Activated T-helper 17 cell treated with anti-CD3 and anti-CD28 coated beads, Interleukin-2, amount 50 U/mL, for 72 hours (primary cell): ENCODE results near the gene AKR1A1. TPM values are rescaled to one million over a fixed set of nuclear protein-coding genes. Genes with fewer than 3 reads are reported as not detected.
"Not testable (repeated sequence)": the region's sequence is repeated elsewhere in the genome, so short reads cannot be mapped to it uniquely, and the experiment has no call there.

ENCODE experiments used
- ATAC-seq: fragments of 150-1000 bp; cut with Tn5 transposase; replicated peaks from 2 replicates; pipeline ENCODE4 v1.10.0; 2021; ENCODE audit warnings: mild to moderate bottlenecking, moderate library complexity
- H3K27ac Mint-ChIP-seq: one replicate; pipeline ENCODE4 v1.8.0; 2022; ENCODE audit warnings: mixed read lengths
- H3K27me3 Mint-ChIP-seq: one replicate; pipeline ENCODE4 v1.8.0; 2022; ENCODE audit warnings: mixed read lengths
- H3K36me3 Mint-ChIP-seq: one replicate; pipeline ENCODE4 v1.8.0; 2022; ENCODE audit warnings: low read depth, mild to moderate bottlenecking, mixed read lengths
- H3K4me1 Mint-ChIP-seq: one replicate; pipeline ENCODE4 v1.8.0; 2022; ENCODE audit warnings: mixed read lengths
- H3K4me3 Mint-ChIP-seq: one replicate; pipeline ENCODE4 v1.8.0; 2022; ENCODE audit warnings: mild to moderate bottlenecking, mixed read lengths
- H3K9me3 Mint-ChIP-seq: one replicate; pipeline ENCODE4 v1.8.0; 2022; ENCODE audit warnings: mixed read lengths
- total RNA-seq, 2 donors: library from RNA; stranded (reverse); gene quantifications; one replicate each; pipeline ENCODE4 v1.2.3, GENCODE V29; 2022

AKR1A1 gene
- total RNA-seq, result 100 to 1,000 TPM; 121 to 151 TPM

DNA sequence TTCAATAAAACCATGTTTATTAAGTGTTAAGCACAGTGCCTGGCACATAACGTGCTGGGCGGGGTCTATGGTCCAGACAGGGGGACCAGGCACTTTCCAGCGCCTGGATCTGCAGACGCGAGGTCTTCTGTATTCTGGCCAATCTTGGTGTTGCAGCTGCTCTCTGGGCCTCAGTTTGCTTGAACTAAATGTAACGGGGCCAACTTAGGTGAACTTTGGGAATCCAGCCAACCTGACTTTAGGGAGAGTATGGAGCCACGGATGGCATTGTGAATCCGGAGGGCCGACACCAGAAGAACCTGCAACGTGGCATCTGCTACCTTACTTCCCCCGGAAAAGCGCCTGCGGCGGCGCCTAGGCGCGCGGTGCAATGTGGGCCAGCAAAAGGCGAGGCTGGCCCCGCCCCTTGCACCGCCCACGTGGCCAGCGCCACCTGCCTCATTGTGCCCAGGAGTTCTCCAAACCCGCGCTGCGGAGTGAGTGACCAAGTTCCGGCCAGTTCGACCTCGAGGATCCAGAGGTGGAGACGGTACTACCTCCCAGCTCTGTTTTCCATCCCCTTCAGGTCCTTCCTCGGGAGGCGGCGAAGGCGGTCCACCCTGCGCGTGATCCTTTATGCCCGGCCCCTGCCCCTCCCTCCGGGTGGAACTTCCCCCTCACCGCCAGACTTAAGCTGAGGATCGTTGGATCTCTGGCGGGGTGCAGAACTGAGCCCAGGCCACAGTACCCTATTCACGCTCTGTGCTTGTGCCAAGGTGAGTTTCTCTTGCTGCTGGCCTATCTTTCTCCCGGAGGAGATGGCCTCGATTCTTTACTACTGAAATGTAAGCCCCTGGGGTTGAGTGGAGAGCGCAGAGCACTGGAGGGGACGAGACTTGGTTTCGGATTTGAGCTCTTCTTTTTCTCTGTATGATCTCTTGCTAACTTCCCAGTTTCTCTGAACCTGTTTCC lies at the start of gene AKR1A1:
TSS of gene AKR1A1 (plus strand) at position 426 of the 951 bp plus-strand sequence. CDS start 10,969 bp downstream, outside the sequence.
- Mint-ChIP-seq H3K4me3 (peak within 1 kb of the TSS; percentile 99), H3K36me3 (peaks cover 35% of the 10 kb centered on the region), H3K4me1 (peaks cover 14% of the 10 kb centered on the region), H3K9me3 (no peaks in the 10 kb centered on the region), H3K27me3 (no peaks in the 10 kb centered on the region), H3K27ac (peak within 1 kb of the TSS; percentile 96)
- peak; percentile 97 for ATAC-seq

DNA sequence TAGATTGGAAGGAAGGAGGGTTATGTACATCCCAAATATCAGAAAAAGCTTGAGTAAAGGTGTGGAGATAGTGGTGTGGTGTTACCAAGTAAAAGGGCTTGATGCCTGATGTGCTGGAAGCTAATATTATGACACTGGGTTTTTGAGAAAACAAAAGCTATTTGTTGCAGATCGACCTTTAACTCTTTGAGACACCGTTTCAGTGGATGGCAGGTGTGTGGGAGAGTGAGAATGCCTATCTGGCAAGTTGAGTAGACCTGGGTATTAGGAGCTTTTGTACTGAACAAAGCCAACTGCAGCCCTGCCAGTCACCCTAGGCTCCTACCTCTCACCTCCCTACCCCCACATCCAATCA lies 49.1 kb upstream of the AKR1A1 start:
- ATAC-seq, result no peak
- Mint-ChIP-seq H3K4me1 (peaks cover 13% of the 10 kb centered on the region), H3K4me3 (peak overlapping the region; percentile 90), H3K9me3 (no peaks in the 10 kb centered on the region), H3K36me3 (no peaks in the 10 kb centered on the region), H3K27ac (peak overlapping the region; percentile 84), H3K27me3 (no peaks in the 10 kb centered on the region)

DNA sequence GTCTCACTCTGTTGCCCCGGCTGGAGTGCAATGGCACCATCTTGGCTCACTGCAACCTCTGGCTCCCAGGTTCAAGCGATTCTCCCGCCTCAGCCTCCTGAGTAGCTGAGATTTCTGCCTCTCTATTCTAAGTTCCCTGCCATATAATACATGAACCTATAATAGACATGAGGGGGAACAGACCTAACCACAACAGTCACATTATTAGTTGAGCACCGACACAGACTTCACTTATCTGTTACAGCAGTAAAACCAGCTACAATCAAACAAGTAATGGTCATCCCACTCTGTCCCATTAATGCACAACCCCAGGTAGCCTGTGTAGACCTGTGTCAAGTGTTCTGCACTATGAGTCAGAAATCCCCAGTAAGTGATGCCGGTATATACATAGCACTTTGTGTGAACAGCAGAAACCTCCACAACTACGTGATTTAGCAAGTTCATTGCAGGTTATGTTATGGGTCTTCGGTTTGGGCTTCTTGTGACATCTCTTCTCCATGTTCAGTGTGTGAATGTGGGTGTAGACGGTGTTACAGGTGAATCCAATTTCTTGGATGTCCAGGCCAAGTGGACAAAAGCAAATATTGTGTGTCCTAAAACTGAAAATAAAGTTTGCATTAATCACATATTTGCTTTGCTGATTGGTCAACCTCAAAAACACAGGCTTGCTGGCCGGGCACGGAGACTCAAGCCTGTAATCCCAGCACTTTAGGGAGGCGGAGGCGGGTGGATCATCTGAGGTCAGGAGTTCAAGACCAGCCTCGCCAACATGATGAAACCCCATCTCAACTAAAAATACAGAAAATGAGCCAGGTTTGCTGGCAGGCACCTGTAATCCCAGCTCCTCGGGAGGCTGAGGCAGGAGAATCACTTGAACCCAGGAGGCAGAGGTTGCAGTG lies 46.9 kb upstream of the AKR1A1 start:
- Mint-ChIP-seq H3K9me3 (no peaks in the 10 kb centered on the region), H3K36me3 (peaks cover 6% of the 10 kb centered on the region), H3K4me1 (peaks cover 13% of the 10 kb centered on the region), H3K4me3 (no peak overlapping the region), H3K27ac (no peak overlapping the region), H3K27me3 (no peaks in the 10 kb centered on the region)
- no peak for ATAC-seq

- Mint-ChIP-seq H3K36me3 (peaks cover 40% of the 10 kb centered on the region), H3K4me1 (no peaks in the 10 kb centered on the region), H3K27ac (peak overlapping the region; percentile 13), H3K9me3 (no peaks in the 10 kb centered on the region), H3K27me3 (no peaks in the 10 kb centered on the region), H3K4me3 (no peak overlapping the region)
- ATAC-seq, result no peak
These were observed 43.4 kb upstream of the AKR1A1 start for GRCh38 chr1:45507195-45507594.

DNA sequence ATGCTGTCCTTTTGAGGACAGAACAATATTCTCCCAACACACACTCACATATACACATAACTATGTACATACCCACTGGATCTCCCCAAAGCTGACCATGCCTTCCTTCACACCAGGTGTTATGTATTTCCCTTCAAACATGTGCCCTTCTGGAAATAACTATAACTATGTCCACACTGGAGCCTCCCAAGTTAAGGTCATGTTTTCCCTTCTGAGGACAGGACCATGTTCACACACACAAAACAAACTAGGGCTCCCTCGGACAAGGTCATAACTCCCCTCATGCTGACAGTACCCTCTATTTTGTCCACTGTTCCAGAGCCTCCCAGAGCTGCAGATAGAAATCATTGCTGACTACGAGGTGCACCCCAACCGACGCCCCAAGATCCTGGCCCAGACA lies 42.7 kb upstream of the AKR1A1 start:
- H3K27ac Mint-ChIP-seq, result peak overlapping the region; percentile 13
- H3K27me3 Mint-ChIP-seq, result no peaks in the 10 kb centered on the region
- no peaks in the 10 kb centered on the region for H3K9me3 Mint-ChIP-seq
- H3K36me3 Mint-ChIP-seq, result peaks cover 47% of the 10 kb centered on the region
- no peak overlapping the region for H3K4me3 Mint-ChIP-seq
- peaks cover 4% of the 10 kb centered on the region for H3K4me1 Mint-ChIP-seq
- no peak for ATAC-seq

DNA sequence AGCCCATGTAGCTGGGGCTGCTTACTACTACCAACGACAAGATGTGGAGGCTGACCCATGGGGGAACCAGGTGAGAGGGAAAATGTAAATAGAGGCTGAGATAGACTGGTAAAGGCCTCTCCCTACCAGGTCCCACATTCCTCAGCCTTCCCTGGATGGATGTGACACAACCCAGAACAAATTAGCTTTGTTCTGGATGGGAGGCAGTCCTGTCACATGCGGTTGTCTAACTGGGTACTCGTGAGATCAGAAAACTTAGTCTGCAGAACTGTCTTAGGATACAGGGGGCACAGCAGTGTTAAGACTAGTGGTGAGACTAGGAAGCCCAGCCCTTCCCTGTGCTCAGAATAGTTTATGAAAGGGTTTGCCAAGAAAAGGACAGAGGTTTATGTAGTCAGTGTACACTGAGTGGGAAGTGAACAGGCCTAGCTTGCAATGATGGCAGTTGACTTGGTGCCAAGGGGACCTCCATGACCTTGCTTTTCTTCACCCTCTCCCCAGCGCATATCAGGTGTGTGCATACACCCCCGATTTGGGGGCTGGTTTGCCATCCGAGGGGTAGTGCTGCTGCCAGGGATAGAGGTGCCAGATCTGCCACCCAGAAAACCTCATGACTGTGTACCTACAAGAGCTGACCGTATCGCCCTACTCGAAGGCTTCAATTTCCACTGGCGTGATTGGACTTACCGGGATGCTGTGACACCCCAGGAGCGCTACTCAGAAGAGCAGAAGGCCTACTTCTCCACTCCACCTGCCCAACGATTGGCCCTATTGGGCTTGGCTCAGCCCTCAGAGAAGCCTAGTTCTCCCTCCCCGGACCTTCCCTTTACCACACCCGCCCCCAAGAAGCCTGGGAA lies 42.1 kb upstream of the AKR1A1 start:
- H3K36me3 Mint-ChIP-seq, result peaks cover 54% of the 10 kb centered on the region
- peak; percentile 16 for ATAC-seq

GRCh38 chr1:45510036-45510971 lies 40.3 kb upstream of the AKR1A1 start:
- peaks cover 4% of the 10 kb centered on the region for H3K4me1 Mint-ChIP-seq
- no peaks in the 10 kb centered on the region for H3K27me3 Mint-ChIP-seq
- no peak overlapping the region for H3K4me3 Mint-ChIP-seq
- H3K9me3 Mint-ChIP-seq, result no peaks in the 10 kb centered on the region
- no peak for ATAC-seq
- peaks cover 72% of the 10 kb centered on the region for H3K36me3 Mint-ChIP-seq
- H3K27ac Mint-ChIP-seq, result no peak overlapping the region

More for the DNA sequence above, 42.1 kb upstream of the AKR1A1 start:
- no peaks in the 10 kb centered on the region for H3K9me3 Mint-ChIP-seq
- no peak overlapping the region for H3K4me3 Mint-ChIP-seq
- H3K27me3 Mint-ChIP-seq, result no peaks in the 10 kb centered on the region
- H3K27ac Mint-ChIP-seq, result peak overlapping the region; percentile 13
- peaks cover 4% of the 10 kb centered on the region for H3K4me1 Mint-ChIP-seq

DNA sequence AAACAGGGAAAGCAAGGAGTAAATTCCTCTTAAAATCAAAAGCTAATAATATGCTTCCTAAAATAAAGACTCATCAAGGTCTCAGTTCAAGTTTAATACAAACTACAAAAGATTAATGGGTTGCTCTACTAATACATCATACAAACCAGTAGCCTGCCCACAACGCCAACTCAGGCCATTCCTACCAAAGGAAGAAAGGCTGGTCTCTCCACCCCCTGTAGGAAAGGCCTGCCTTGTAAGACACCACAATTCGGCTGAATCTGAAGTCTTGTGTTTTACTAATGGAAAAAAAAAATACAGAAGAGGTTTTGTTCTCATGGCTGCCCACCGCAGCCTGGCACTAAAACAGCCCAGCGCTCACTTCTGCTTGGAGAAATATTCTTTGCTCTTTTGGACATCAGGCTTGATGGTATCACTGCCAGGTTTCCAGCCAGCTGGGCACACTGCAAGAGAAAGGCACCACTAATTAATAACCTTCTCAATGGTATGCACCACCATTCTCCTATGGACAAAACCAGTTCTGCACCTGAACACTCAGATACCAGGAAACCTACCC lies 39.6 kb upstream of the AKR1A1 start:
- Mint-ChIP-seq H3K27ac (no peak overlapping the region), H3K4me1 (peaks cover 10% of the 10 kb centered on the region), H3K4me3 (no peak overlapping the region), H3K27me3 (no peaks in the 10 kb centered on the region), H3K36me3 (peaks cover 79% of the 10 kb centered on the region), H3K9me3 (no peaks in the 10 kb centered on the region)
- no peak for ATAC-seq

GRCh38 chr1:45512641-45513054 lies 38.0 kb upstream of the AKR1A1 start:
- Mint-ChIP-seq H3K9me3 (no peaks in the 10 kb centered on the region), H3K4me3 (no peak overlapping the region), H3K27ac (peak overlapping the region; percentile 6), H3K27me3 (no peaks in the 10 kb centered on the region), H3K36me3 (peaks cover 95% of the 10 kb centered on the region), H3K4me1 (peaks cover 11% of the 10 kb centered on the region)
- ATAC-seq, result peak; percentile 89

DNA sequence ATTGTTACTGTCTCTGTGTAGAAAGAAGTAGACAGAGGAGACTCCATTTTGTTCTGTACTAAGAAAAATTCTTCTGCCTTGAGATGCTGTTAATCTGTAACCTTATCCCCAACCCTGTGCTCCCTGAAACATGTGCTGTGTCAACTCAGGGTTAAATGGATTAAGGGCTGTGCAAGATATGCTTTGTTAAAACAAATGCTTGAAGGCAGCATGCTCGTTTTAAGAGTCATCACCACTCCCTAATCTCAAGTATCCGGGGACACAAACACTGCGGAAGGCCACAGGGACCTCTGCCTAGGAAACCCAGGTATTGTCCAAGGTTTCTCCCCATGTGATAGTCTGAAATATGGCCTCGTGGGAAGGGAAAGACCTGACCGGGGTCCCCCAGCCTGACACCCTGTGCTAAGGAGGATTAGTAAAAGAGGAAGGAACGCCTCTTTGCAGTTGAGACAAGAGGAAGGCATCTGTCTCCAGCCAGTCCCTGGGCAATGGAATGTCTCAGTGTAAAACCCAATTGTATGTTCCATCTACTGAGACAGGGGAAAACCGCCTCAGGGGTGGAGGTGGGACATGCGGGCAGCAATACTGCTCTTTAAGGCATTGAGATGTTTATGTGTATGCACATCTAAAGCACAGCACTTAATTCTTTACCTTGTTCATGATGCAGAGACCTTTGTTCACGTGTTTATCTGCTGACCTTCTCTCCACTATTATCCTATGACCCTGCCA lies 36.9 kb upstream of the AKR1A1 start:
- peaks cover 100% of the 10 kb centered on the region for H3K36me3 Mint-ChIP-seq
- not testable (repeated sequence) for H3K9me3 Mint-ChIP-seq, H3K27me3 Mint-ChIP-seq, H3K4me3 Mint-ChIP-seq, ATAC-seq
- peaks cover 11% of the 10 kb centered on the region for H3K4me1 Mint-ChIP-seq
- H3K27ac Mint-ChIP-seq, result peak overlapping the region; percentile 37

DNA sequence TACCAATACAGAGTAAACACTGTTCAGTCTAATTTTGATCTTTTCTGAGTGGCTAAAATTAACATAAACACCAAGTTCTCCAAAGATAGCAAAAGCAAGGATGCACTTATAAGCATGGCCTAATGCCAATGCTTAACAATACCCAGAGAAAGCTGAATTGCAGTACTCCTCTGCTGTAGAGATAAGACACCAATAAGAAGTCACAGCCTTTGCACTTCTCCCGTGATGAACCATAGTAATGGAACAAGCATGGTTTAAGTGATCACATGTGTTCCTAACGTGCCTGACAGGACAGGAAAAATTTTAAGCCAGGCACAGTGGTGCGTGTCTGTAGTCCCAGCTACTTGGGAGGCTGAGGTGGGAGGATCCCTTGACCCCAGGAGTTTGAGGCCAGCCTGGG lies 34.6 kb upstream of the AKR1A1 start:
- Mint-ChIP-seq H3K4me3 (peak overlapping the region; percentile 5), H3K36me3 (peaks cover 97% of the 10 kb centered on the region), H3K9me3 (no peaks in the 10 kb centered on the region), H3K27ac (peak overlapping the region; percentile 79), H3K27me3 (no peaks in the 10 kb centered on the region), H3K4me1 (peaks cover 19% of the 10 kb centered on the region)
- no peak for ATAC-seq

GRCh38 chr1:45516465-45516864 lies 34.2 kb upstream of the AKR1A1 start:
- Mint-ChIP-seq H3K27ac (peak overlapping the region; percentile 79), H3K4me1 (peaks cover 19% of the 10 kb centered on the region), H3K27me3 (no peaks in the 10 kb centered on the region), H3K36me3 (peaks cover 97% of the 10 kb centered on the region), H3K4me3 (peak overlapping the region; percentile 5), H3K9me3 (no peaks in the 10 kb centered on the region)
- no peak for ATAC-seq
